K562 (cell line): ENCODE results near the gene TM4SF20. TPM values are rescaled to one million over a fixed set of nuclear protein-coding genes. Genes with fewer than 3 reads are reported as not detected.

Experiments used
- ATAC-seq: fragments of 200-7000 bp; cut with Tn5 transposase; 3 replicates; pipeline ENCODE4 v1.9.1; 2020; ENCODE audit warnings: moderate library complexity
- BruUV-seq: library from RNA; stranded (reverse); fragments of 400-500 nt; replicated peaks from 2 replicates; lab custom pipeline; 2021; lab: Mats Ljungman, UMichigan
- CTCF ChIA-PET: fragments of 300-600 bp; formaldehyde crosslinking; extraction: SDS; loops from one replicate; lab custom pipeline; 2021; ENCODE audit warnings: low intra/inter-chr PET ratio; lab: Yijun Ruan, JAX
- POLR2A ChIA-PET: fragments of 300-600, 350-650 bp; sonication (Branson Sonifier 250); formaldehyde crosslinking; extraction: SDS; loops from one replicate; lab custom pipeline; 2021; ENCODE audit warnings: antibody characterized with exemption, inconsistent platforms; lab: Yijun Ruan, JAX
- DNase-seq, 4 experiments: peaks; one replicate each; pipeline versions ENCODE4 v3.0.0 to v3.0.0-alpha.2; 2011 to 2018; ENCODE audit warnings: low spot score in 3 of 4, mixed read lengths in 3 of 4; ENCODE audit errors: extremely low read depth in 1 of 4
- FAIRE-seq: peaks from 2 replicates; lab custom pipeline; 2011; peaks lifted over from hg19 to GRCh38; lab: Jason Lieb, UNC
- H2AFZ ChIP-seq: 2 replicates; pipeline ENCODE4 v1.6.0; 2011; ENCODE audit warnings: low read depth, low read length, control low read depth, inconsistent platforms
- H3K27ac ChIP-seq: fragments of 200-600 bp; 3 replicates; pipeline ENCODE4 v1.8.0; 2011; ENCODE audit warnings: low read depth, mild to moderate bottlenecking, control low read depth, inconsistent platforms, low read length, moderate library complexity, mixed read lengths; ENCODE audit errors: extremely low read depth
- H3K27me3 ChIP-seq, 2 experiments: fragments of 300-600 bp in 1 of 2; 2 replicates in 1 of 2; 3 replicates in 1 of 2; pipeline versions ENCODE4 v1.6.0 to v1.8.0; 2011; ENCODE audit warnings: inconsistent platforms in 2 of 2, low read length in 2 of 2, mild to moderate bottlenecking in 1 of 2, mixed read lengths in 1 of 2, moderate library complexity in 1 of 2; ENCODE audit not compliant: control insufficient read depth in 2 of 2, insufficient read depth in 2 of 2
- H3K36me3 ChIP-seq: fragments of 300-600 bp; 3 replicates; pipeline ENCODE4 v1.8.0; 2011; ENCODE audit warnings: mild to moderate bottlenecking, low read length, inconsistent platforms; ENCODE audit not compliant: control insufficient read depth, insufficient read depth
- H3K4me1 ChIP-seq, 2 experiments: fragments of 200-600 bp in 1 of 2; replicated peaks in 1 of 2; 2 replicates in 1 of 2; 3 replicates in 1 of 2; pipeline versions ENCODE4 v1.5.1 to v1.8.0; 2011; ENCODE audit warnings: inconsistent platforms in 2 of 2, low read length in 2 of 2, mild to moderate bottlenecking in 1 of 2, mixed read lengths in 1 of 2, moderate library complexity in 1 of 2; ENCODE audit not compliant: control insufficient read depth in 2 of 2, insufficient read depth in 2 of 2
- H3K4me2 ChIP-seq: 2 replicates; pipeline ENCODE4 v1.6.1; 2011; ENCODE audit warnings: low read length, control low read depth, inconsistent platforms, mixed read lengths; ENCODE audit not compliant: insufficient read depth
- H3K4me3 ChIP-seq: fragments of 200-600 bp; sonication (generic), shearing (Covaris generic); 2 replicates; pipeline ENCODE4 v1.5.1; 2016; ENCODE audit warnings: control low read depth, inconsistent platforms
- H3K79me2 ChIP-seq: fragments of 200-600 bp; 3 replicates; pipeline ENCODE4 v1.8.0; 2011; ENCODE audit warnings: low read length, inconsistent platforms; ENCODE audit not compliant: control insufficient read depth, insufficient read depth
- H3K9ac ChIP-seq, 2 experiments: 2 replicates each; pipeline versions ENCODE4 v1.6.0 to v1.6.1; 2011; ENCODE audit warnings: low read depth in 2 of 2, low read length in 2 of 2, control low read depth in 1 of 2, inconsistent platforms in 1 of 2, mild to moderate bottlenecking in 1 of 2, mixed read lengths in 1 of 2; ENCODE audit not compliant: insufficient read depth in 1 of 2
- H3K9me1 ChIP-seq: one replicate; pipeline ENCODE4 v1.6.0; 2011; ENCODE audit warnings: inconsistent platforms, mild to moderate bottlenecking, low read length, moderate library complexity; ENCODE audit not compliant: control insufficient read depth, insufficient read depth
- H3K9me3 ChIP-seq: replicated peaks from 2 replicates; pipeline ENCODE4 v1.5.1; 2011; ENCODE audit warnings: low read depth, low read length, inconsistent platforms; ENCODE audit not compliant: control insufficient read depth, insufficient read depth
- H4K20me1 ChIP-seq: replicated peaks from 2 replicates; pipeline ENCODE4 v1.6.1; 2011; ENCODE audit warnings: low read length, inconsistent platforms, mixed read lengths; ENCODE audit not compliant: control insufficient read depth, insufficient read depth
- FOXJ2 ChIP-seq: fragments of 200-800 bp; sonication (Bioruptor generic); IDR thresholded peaks from 2 replicates; pipeline ENCODE4 v1.6.1; 2016; ENCODE audit warnings: missing genetic modification characterization, missing compliant biosample characterization
- PRMT5 ChIP-seq: sonication (generic); formaldehyde crosslinking; IDR thresholded peaks from 2 replicates; pipeline ENCODE4 v1.5.0; 2020; ENCODE audit warnings: missing genetic modification reagents
- PYGO2 ChIP-seq: fragments of 450-650 bp; IDR thresholded peaks from 2 replicates; pipeline ENCODE4 v1.6.1; 2016; ENCODE audit warnings: mild to moderate bottlenecking, missing genetic modification characterization, moderate library complexity, missing compliant biosample characterization
- STAT5A ChIP-seq: IDR thresholded peaks from 2 replicates; pipeline ENCODE4 v1.6.1; 2012; ENCODE audit warnings: low read length, inconsistent platforms, borderline replicate concordance
- ZNF232 ChIP-seq: sonication (generic); formaldehyde crosslinking; IDR thresholded peaks from 2 replicates; pipeline ENCODE4 v1.8.0; 2022; ENCODE audit warnings: mild to moderate bottlenecking, missing genetic modification reagents
- ZNF778 ChIP-seq: fragments of 450-650 bp; formaldehyde crosslinking; IDR thresholded peaks from 2 replicates; pipeline ENCODE4 v1.4.0; 2020; ENCODE audit warnings: mild to moderate bottlenecking, moderate library complexity
- WGBS: fragments of 100-300 bp; shearing (Covaris generic); methylation state at CpG from one replicate; pipeline ENCODE4 v1.1.6; 2016; ENCODE audit warnings: low coverage, mixed read lengths; ENCODE audit not compliant: insufficient coverage; ENCODE audit errors: missing lambda C conversion rate; 5-methylcytosine and 5-hydroxymethylcytosine counted together
- in situ Hi-C: fragments of 300-500 bp; cut with MboI; formaldehyde crosslinking; loops from 4 replicates; pipeline ENCODE4 v1.15.0; 2018; ENCODE audit warnings: inconsistent platforms, mixed read lengths
- intact Hi-C: fragments of 100-400 bp; cut with micrococcal nuclease; formaldehyde crosslinking; loops from 2 replicates; pipeline ENCODE4 v1.14.2; 2022
- polyA plus RNA-seq, 8 experiments: library from polyadenylated mRNA; depleted of rRNA in 4 of 8; stranded (reverse) in 5 of 8; unstranded in 3 of 8; fragments of >200 nt; fragmentation: Nextera tagmentation in 2 of 8; fragmentation: Illumina TruSeq in 1 of 8; extraction: Ambion mirVana in 2 of 8; extraction: Trizol in 1 of 8; gene quantifications; 2 replicates each; pipeline versions ENCODE4 v1.2.1 to v1.2.3, GENCODE V29; 2011 to 2014; ENCODE audit warnings: inconsistent platforms in 1 of 8, missing spikeins in 1 of 8
- total RNA-seq, 7 experiments: library from RNA; depleted of rRNA in 6 of 7; stranded (reverse); fragments of >200 nt in 6 of 7; fragmentation: Illumina TruSeq in 2 of 7; extraction: Trizol in 2 of 7; gene quantifications; 2 replicates each; pipeline versions ENCODE4 v1.2.1 to v1.2.3, GENCODE V29; 2011 to 2021; ENCODE audit warnings: low replicate concordance in 1 of 7
- TF ChIP-seq, protein P1 (sequence below), 2 experiments: fragments of 450-650 bp; conservative IDR thresholded peaks; 2 replicates each; pipeline ENCODE4 v1.6.1; 2017; ENCODE audit warnings: mild to moderate bottlenecking in 2 of 2, moderate library complexity in 2 of 2
- TF ChIP-seq, protein P2 (sequence below): fragments of 250-450 bp; sonication (Bioruptor Pico); IDR thresholded peaks from 2 replicates; pipeline ENCODE4 v1.5.0; 2021; ENCODE audit warnings: mild to moderate bottlenecking, borderline replicate concordance

The TM4SF20 gene
- total and polyA plus RNA-seq, 9 of the 15 experiments (the other 6 are each of a cell fraction or from before 2014, with no cell fraction given) = not detected

DNA sequence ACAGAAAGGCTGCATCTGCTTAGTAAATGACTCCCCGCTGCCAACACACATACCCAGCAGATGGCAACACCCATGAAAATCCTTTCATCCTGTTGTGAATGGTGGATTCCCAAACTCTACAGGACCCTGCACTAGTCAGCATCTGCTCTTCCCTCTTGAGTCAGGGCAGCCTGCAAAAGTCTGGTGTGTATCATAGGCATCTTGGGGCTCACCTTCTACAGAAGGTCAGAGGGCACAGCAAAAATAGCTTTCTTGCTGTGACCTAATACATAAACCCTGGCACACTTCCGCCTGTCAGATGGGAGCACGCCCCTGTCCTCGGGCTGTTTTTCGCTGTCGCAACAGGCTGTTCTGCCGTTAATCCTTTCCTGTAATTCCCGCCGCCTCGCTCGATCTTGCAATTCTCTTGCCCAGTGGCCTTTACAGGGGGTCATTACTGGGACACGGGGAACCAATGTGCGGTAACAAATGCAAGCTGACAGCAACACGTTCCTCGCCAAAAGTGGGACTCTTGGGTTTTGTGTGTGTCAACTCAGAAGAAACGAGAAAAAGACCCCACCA, 28.6 kb upstream of the TM4SF20 start:
- no peaks in the 10 kb centered on the region for H3K36me3 ChIP-seq
- H3K27me3 ChIP-seq = no peaks in the 10 kb centered on the region
- POLR2A ChIA-PET = interaction anchor here (1.2 kb wide), 1 partner anchor 59 kb away, joined by 3 read pairs; no protein-coding TSS in a partner anchor
- H3K9me3 ChIP-seq = no peaks in the 10 kb centered on the region
- H3K79me2 ChIP-seq = no peaks in the 10 kb centered on the region
- in situ Hi-C loops = loop anchor here (10.0 kb wide), 1 partner anchor 357 kb away; no protein-coding TSS in a partner anchor
- TF ChIP-seq ZNF232 (CRISPR knock-in tag) = no peak
- H3K9ac ChIP-seq = no peak overlapping the region
- H3K4me2 ChIP-seq = no peak overlapping the region
- no peak overlapping the region for H3K27ac ChIP-seq
- no peaks in the 10 kb centered on the region for H4K20me1 ChIP-seq
- no peaks in the 10 kb centered on the region for H3K9me1 ChIP-seq
- ATAC-seq = no peak
- no peak for FAIRE-seq
- intact Hi-C loops = loop anchor here (2.0 to 5.0 kb wide), 5 partner anchors 45 to 280 kb away; no protein-coding TSS in a partner anchor
- H3K4me3 ChIP-seq = no peak overlapping the region
- no peaks in the 10 kb centered on the region; a peak in 2 of 5 replicates for H3K4me1 ChIP-seq
- CTCF ChIA-PET = no interaction called here
- no peak overlapping the region for H2AFZ ChIP-seq
- DNase-seq = no peak
- BruUV-seq = no TSS peak
- 59% methylated on average over 16 of the region's 16 CpGs for WGBS

DNA sequence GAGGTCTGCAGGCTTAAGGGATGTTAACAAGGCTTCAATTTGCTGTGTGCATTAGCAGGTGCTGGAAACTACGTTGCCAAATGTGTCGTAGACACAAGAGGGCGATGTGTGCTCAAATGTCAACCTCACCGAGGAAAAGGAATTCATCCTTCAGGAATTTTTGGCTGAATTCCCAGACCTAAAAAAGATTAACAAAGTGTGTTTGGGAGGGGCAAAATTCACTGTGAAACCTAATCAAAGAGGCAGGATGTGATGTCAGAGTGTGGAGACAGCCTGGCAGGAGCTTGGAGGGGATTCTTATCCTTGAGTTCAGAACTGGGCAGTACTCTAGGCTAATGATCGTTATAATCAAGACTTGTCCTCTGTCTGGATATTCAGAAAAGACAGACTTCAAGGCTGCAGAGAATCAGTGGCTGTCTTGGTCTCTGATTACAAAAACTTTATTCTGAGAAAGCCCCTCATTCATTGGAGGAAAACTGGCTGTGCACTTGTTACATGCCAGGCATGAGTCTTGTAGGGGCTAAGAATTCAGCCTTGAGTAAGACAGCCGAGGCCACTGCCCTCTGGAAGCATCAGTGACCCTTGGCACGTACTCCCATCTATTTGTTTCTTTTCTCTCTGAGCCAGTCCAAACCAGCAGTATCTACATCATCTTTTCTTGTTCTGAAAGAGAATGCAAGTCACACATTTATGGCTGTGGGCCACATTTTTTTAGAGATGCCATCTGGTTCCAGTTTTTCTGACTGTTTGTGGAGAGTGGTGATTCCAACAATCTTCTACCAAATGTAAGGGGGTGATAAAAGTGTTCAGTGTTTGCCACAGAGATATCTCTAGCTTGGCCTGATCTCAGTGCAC, 27.3 kb upstream of the TM4SF20 start:
- peak; percentile 42 to 65 (median 55) for DNase-seq
- FAIRE-seq = peak; percentile 89
- H3K9me1 ChIP-seq = no peaks in the 10 kb centered on the region
- in situ Hi-C loops (loop anchor here (10.0 kb wide), 1 partner anchor 358 kb away; no protein-coding TSS in a partner anchor), intact Hi-C loops (loop anchor here (1.0 to 5.0 kb wide), 6 partner anchors 46 to 360 kb away; no protein-coding TSS in a partner anchor)
- H3K9ac ChIP-seq = no peak overlapping the region
- H3K27ac ChIP-seq = no peak overlapping the region
- BruUV-seq = no TSS peak
- CTCF ChIA-PET = interaction anchor here (1.0 to 1.4 kb wide), 2 partner anchors 68 to 360 kb away, joined by 5 to 10 read pairs; no protein-coding TSS in a partner anchor
- no peak overlapping the region for H3K4me3 ChIP-seq
- peak; percentile 89 for ATAC-seq
- no peaks in the 10 kb centered on the region for H3K79me2 ChIP-seq
- H3K4me2 ChIP-seq = peak overlapping the region; percentile 11; the same call in 1 of the 2 replicates
- H4K20me1 ChIP-seq = no peaks in the 10 kb centered on the region
- POLR2A ChIA-PET = interaction anchor here (0.7 kb wide), 1 partner anchor 26 kb away, joined by 3 read pairs; no protein-coding TSS in a partner anchor
- H3K36me3 ChIP-seq = no peaks in the 10 kb centered on the region
- peaks cover 0 to 6% of the 10 kb centered on the region in 2 experiments; a peak in 3 of 5 replicates for H3K27me3 ChIP-seq
- WGBS = 0% methylated on average over 5 of the region's 7 CpGs
- H2AFZ ChIP-seq = no peak overlapping the region
- no peaks in the 10 kb centered on the region; a peak in 2 of 5 replicates for H3K4me1 ChIP-seq
- H3K9me3 ChIP-seq = no peaks in the 10 kb centered on the region
- no peak for TF ChIP-seq PYGO2 (tag)
- no peak for TF ChIP-seq PRMT5 (CRISPR knock-in tag)
- TF ChIP-seq, protein P1, sequence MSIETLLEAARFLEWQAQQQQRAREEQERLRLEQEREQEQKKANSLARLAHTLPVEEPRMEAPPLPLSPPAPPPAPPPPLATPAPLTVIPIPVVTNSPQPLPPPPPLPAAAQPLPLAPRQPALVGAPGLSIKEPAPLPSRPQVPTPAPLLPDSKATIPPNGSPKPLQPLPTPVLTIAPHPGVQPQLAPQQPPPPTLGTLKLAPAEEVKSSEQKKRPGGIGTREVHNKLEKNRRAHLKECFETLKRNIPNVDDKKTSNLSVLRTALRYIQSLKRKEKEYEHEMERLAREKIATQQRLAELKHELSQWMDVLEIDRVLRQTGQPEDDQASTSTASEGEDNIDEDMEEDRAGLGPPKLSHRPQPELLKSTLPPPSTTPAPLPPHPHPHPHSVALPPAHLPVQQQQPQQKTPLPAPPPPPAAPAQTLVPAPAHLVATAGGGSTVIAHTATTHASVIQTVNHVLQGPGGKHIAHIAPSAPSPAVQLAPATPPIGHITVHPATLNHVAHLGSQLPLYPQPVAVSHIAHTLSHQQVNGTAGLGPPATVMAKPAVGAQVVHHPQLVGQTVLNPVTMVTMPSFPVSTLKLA (conservative IDR thresholded peaks at IDR 0.05) = peak in 1 of 2 experiments; percentile 22; a peak in 1 of 4 replicates
- no peak for TF ChIP-seq STAT5A
- no peak for TF ChIP-seq ZNF778 (CRISPR knock-in tag)
- no peak for TF ChIP-seq FOXJ2
- TF ChIP-seq, protein P2, sequence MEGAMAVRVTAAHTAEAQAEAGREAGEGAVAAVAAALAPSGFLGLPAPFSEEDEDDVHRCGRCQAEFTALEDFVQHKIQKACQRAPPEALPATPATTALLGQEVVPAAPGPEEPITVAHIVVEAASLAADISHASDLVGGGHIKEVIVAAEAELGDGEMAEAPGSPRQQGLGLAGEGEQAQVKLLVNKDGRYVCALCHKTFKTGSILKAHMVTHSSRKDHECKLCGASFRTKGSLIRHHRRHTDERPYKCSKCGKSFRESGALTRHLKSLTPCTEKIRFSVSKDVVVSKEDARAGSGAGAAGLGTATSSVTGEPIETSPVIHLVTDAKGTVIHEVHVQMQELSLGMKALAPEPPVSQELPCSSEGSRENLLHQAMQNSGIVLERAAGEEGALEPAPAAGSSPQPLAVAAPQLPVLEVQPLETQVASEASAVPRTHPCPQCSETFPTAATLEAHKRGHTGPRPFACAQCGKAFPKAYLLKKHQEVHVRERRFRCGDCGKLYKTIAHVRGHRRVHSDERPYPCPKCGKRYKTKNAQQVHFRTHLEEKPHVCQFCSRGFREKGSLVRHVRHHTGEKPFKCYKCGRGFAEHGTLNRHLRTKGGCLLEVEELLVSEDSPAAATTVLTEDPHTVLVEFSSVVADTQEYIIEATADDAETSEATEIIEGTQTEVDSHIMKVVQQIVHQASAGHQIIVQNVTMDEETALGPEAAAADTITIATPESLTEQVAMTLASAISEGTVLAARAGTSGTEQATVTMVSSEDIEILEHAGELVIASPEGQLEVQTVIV = no peak
